IMR-90 (cell line): ENCODE measurements around the gene FKBP4. TPM values are rescaled to one million over a fixed set of nuclear protein-coding genes. Genes with fewer than 3 reads are reported as not detected.

Source experiments
- ATAC-seq: fragments of 200-7000 bp; cut with Tn5 transposase; 2 replicates; pipeline ENCODE4 v1.9.1; 2020; ENCODE audit warnings: low read depth, mild to moderate bottlenecking, moderate library complexity
- BruUV-seq: library from RNA; stranded (reverse); fragments of 400-500 nt; replicated peaks from 2 replicates; lab custom pipeline; 2021; lab: Mats Ljungman, UMichigan
- CTCF ChIA-PET: fragments of 300-600 bp; formaldehyde crosslinking; extraction: SDS; loops from one replicate; lab custom pipeline; 2021; ENCODE audit warnings: antibody characterized with exemption; lab: Yijun Ruan, JAX
- POLR2A ChIA-PET: fragments of 300-600 bp; sonication (Branson Sonifier 250); formaldehyde crosslinking; loops from one replicate; lab custom pipeline; 2022; ENCODE audit warnings: antibody characterized with exemption; ENCODE audit not compliant: unreplicated experiment; lab: Charles Lee
- DNase-seq: peaks from one replicate; pipeline ENCODE4 v3.0.0; 2013
- H2AFZ ChIP-seq: replicated peaks from 2 replicates; pipeline ENCODE3; 2013; ENCODE audit warnings: low read length, mild to moderate bottlenecking; ENCODE audit not compliant: poor library complexity
- H2AK5ac ChIP-seq: 2 replicates; pipeline ENCODE4 v1.6.1; 2013; ENCODE audit warnings: low read depth, low read length, inconsistent platforms
- H2AK9ac ChIP-seq: replicated peaks from 2 replicates; pipeline ENCODE3; 2013; ENCODE audit warnings: mild to moderate bottlenecking, low read depth, low read length, moderate library complexity; ENCODE audit not compliant: poor library complexity
- H2BK120ac ChIP-seq: 2 replicates; pipeline ENCODE4 v1.6.1; 2013; ENCODE audit warnings: low read depth, low read length, inconsistent platforms
- H2BK15ac ChIP-seq: 3 replicates; pipeline ENCODE4 v1.6.1; 2013; ENCODE audit warnings: low read depth, low read length, inconsistent platforms
- H2BK20ac ChIP-seq: 2 replicates; pipeline ENCODE4 v1.6.1; 2013; ENCODE audit warnings: low read depth, mild to moderate bottlenecking, inconsistent platforms, low read length, moderate library complexity
- H2BK5ac ChIP-seq: 2 replicates; pipeline ENCODE4 v1.6.1; 2013; ENCODE audit warnings: mild to moderate bottlenecking, low read depth, low read length, inconsistent platforms; ENCODE audit not compliant: poor library complexity, severe bottlenecking
- H3K14ac ChIP-seq: replicated peaks from 2 replicates; pipeline ENCODE4 v1.6.1; 2013; ENCODE audit warnings: low read depth, low read length, inconsistent platforms
- H3K18ac ChIP-seq: 2 replicates; pipeline ENCODE4 v1.6.1; 2013; ENCODE audit warnings: low read depth, low read length, control low read depth
- H3K23ac ChIP-seq: 2 replicates; pipeline ENCODE4 v1.6.1; 2013; ENCODE audit warnings: low read depth, low read length, inconsistent platforms
- H3K27ac ChIP-seq: 2 replicates; pipeline ENCODE4 v1.5.1; 2013; ENCODE audit warnings: mild to moderate bottlenecking, control low read depth, low read length; ENCODE audit not compliant: insufficient read depth
- H3K27me3 ChIP-seq: 2 replicates; pipeline ENCODE4 v1.6.1; 2013; ENCODE audit warnings: low read length; ENCODE audit not compliant: control insufficient read depth, insufficient read depth
- H3K36me3 ChIP-seq: 2 replicates; pipeline ENCODE4 v1.6.1; 2013; ENCODE audit warnings: low read length, mixed read lengths; ENCODE audit not compliant: control insufficient read depth, insufficient read depth
- H3K4ac ChIP-seq: 2 replicates; pipeline ENCODE4 v1.6.1; 2013; ENCODE audit warnings: low read depth, low read length, inconsistent platforms
- H3K4me1 ChIP-seq: 2 replicates; pipeline ENCODE4 v1.6.1; 2013; ENCODE audit warnings: low read length, mixed read lengths; ENCODE audit not compliant: control insufficient read depth, insufficient read depth
- H3K4me2 ChIP-seq: 2 replicates; pipeline ENCODE4 v1.6.1; 2013; ENCODE audit warnings: low read depth, mild to moderate bottlenecking, control low read depth, low read length, moderate library complexity
- H3K4me3 ChIP-seq: 2 replicates; pipeline ENCODE4 v1.5.1; 2013; ENCODE audit warnings: low read depth, mild to moderate bottlenecking, control low read depth, low read length, moderate library complexity; ENCODE audit not compliant: insufficient read depth
- H3K56ac ChIP-seq: 2 replicates; pipeline ENCODE4 v1.6.1; 2013; ENCODE audit warnings: low read length, inconsistent platforms; ENCODE audit not compliant: insufficient read depth; ENCODE audit errors: extremely low read depth
- H3K79me1 ChIP-seq, 2 experiments: 2 replicates each; pipeline ENCODE4 v1.6.1; 2013; ENCODE audit warnings: low read length in 2 of 2, inconsistent platforms in 1 of 2, low read depth in 1 of 2
- H3K9ac ChIP-seq: 2 replicates; pipeline ENCODE4 v1.6.1; 2013; ENCODE audit warnings: low read depth, low read length, control low read depth
- H3K9me1 ChIP-seq: 2 replicates; pipeline ENCODE4 v1.6.1; 2013; ENCODE audit warnings: low read length, inconsistent platforms; ENCODE audit not compliant: insufficient read depth
- H3K9me3 ChIP-seq: 2 replicates; pipeline ENCODE4 v1.6.1; 2013; ENCODE audit warnings: low read length; ENCODE audit not compliant: control insufficient read depth, insufficient read depth
- H4K20me1 ChIP-seq: 2 replicates; pipeline ENCODE4 v1.6.1; 2013; ENCODE audit warnings: low read length, inconsistent platforms; ENCODE audit not compliant: insufficient read depth
- H4K5ac ChIP-seq: 2 replicates; pipeline ENCODE4 v1.6.1; 2013; ENCODE audit warnings: mild to moderate bottlenecking, low read depth, low read length, control low read depth
- H4K8ac ChIP-seq, 2 experiments: 2 replicates each; pipeline ENCODE4 v1.6.1; 2013; ENCODE audit warnings: low read depth in 2 of 2, low read length in 2 of 2, control low read depth in 1 of 2, inconsistent platforms in 1 of 2
- H4K91ac ChIP-seq: 2 replicates; pipeline ENCODE4 v1.6.1; 2013; ENCODE audit warnings: low read depth, low read length, inconsistent platforms; ENCODE audit not compliant: insufficient read depth
- RAD21 ChIP-seq: IDR thresholded peaks from 2 replicates; pipeline ENCODE4 v1.6.1; 2012; ENCODE audit warnings: low read length, improper control_type of control experiment
- SMC3 ChIP-seq: fragments of 150-350 bp; IDR thresholded peaks from 2 replicates; pipeline ENCODE4 v1.6.1; 2016; ENCODE audit warnings: low read depth, mild to moderate bottlenecking, antibody characterized with exemption, low read length, moderate library complexity
- WGBS, 2 experiments: methylation state at CpG; one replicate each; pipeline versions ENCODE4 v1.1.5 to v1.1.7; 2013; ENCODE audit warnings: missing lambda C conversion rate in 2 of 2; ENCODE audit not compliant: insufficient read length in 1 of 2; ENCODE audit errors: extremely low coverage in 2 of 2; 5-methylcytosine and 5-hydroxymethylcytosine counted together
- dilution Hi-C: fragments of 300-500 bp; cut with HindIII; formaldehyde crosslinking; loops from one replicate; pipeline ENCODE4 v1.14.3; 2018; ENCODE audit warnings: low sequenced_read_pairs; ENCODE audit not compliant: unreplicated experiment
- in situ Hi-C: fragments of 300-500 bp; cut with MboI; formaldehyde crosslinking; loops from 3 replicates; pipeline ENCODE4 v1.14.3; 2019; ENCODE audit warnings: low sequenced_read_pairs, inconsistent platforms, mixed read lengths
- intact Hi-C: fragments of 100-400 bp; cut with micrococcal nuclease; formaldehyde crosslinking; loops from 2 replicates; pipeline ENCODE4 v1.10.0; 2022
- polyA plus RNA-seq, 3 experiments: library from polyadenylated mRNA; depleted of rRNA; stranded (reverse); fragments of >200 nt; gene quantifications; 2 replicates each; pipeline ENCODE4 v1.2.3, GENCODE V29; 2012; ENCODE audit warnings: low replicate concordance in 1 of 3
- total RNA-seq: library from RNA; depleted of rRNA; stranded (reverse); fragments of >200 nt; gene quantifications from 2 replicates; pipeline ENCODE4 v1.2.3, GENCODE V29; 2012

The FKBP4 gene
- total and polyA plus RNA-seq, 2 of the 4 experiments (the other 2 are of a cell fraction): 35.7 to 36.0 TPM

- Histone ChIP-seq H2BK15ac (no peak overlapping the region), H3K9me1 (no peaks in the 10 kb centered on the region; the same call in 1 of the 2 replicates), H2AK9ac (no peak overlapping the region), H3K9ac (no peak overlapping the region), H3K56ac (no peak overlapping the region), H4K91ac (no peak overlapping the region), H2BK20ac (no peak overlapping the region), H3K14ac (no peak overlapping the region), H2AFZ (no peak overlapping the region), H3K23ac (no peak overlapping the region), H2BK5ac (no peak overlapping the region), H3K18ac (no peak overlapping the region), H4K20me1 (peaks cover 9% of the 10 kb centered on the region), H3K79me1 (no peaks in the 10 kb centered on the region), H3K9me3 (no peaks in the 10 kb centered on the region), H3K36me3 (no peaks in the 10 kb centered on the region), H3K27ac (no peak overlapping the region), H3K4me1 (no peaks in the 10 kb centered on the region), H2BK120ac (no peak overlapping the region), H4K8ac (no peak overlapping the region), H3K4me2 (no peak overlapping the region), H4K5ac (no peak overlapping the region), H2AK5ac (no peak overlapping the region), H3K27me3 (peaks cover 17% of the 10 kb centered on the region), H3K4ac (no peak overlapping the region), H3K4me3 (no peak overlapping the region)
- dilution Hi-C loops: no loop called here
- in situ Hi-C loops: no loop called here
- intact Hi-C loops: no loop called here
- WGBS, 2 experiments: 17% methylated on average over 1 of the region's 2 CpGs; no CpG with 5 or more reads in 1 of the 2 experiments
- no peak for DNase-seq
- no TSS peak for BruUV-seq
- no peak for TF ChIP-seq RAD21
- no peak for TF ChIP-seq SMC3
- no peak for ATAC-seq
- ChIA-PET CTCF (no interaction called here), POLR2A (interaction anchor here (0.6 kb wide), 1 partner anchor 307 kb away, joined by 4 read pairs; no protein-coding TSS in a partner anchor)
Observed at GRCh38 chr12:2751686-2752085, 43.1 kb upstream of the FKBP4 start.
